Endothelial cell of umbilical vein (primary cell): Measurements from ENCODE around the gene MYCBP2. TPM values are rescaled to one million over a fixed set of nuclear protein-coding genes. Genes with fewer than 3 reads are reported as not detected.

Experiments
- polyA plus RNA-seq, 4 experiments: library from polyadenylated mRNA; depleted of rRNA in 3 of 4; stranded (reverse) in 3 of 4; unstranded in 1 of 4; fragments of >200 nt; gene quantifications; 2 replicates each; pipeline versions ENCODE4 v1.2.1 to v1.2.3, GENCODE V29; 2011 to 2012; ENCODE audit warnings: missing spikeins in 1 of 4
- total RNA-seq: library from RNA; stranded (reverse); gene quantifications from 2 replicates; pipeline ENCODE4 v1.2.3, GENCODE V29; 2021

The MYCBP2 gene
- total and polyA plus RNA-seq, 2 donors (not counting 3 experiments of a cell fraction or from before 2014, with no cell fraction given) = 30.5 to 89.8 TPM

Other genes with a start within 250 kb of the MYCBP2 start
- gene SCEL, start 208.6 kb upstream of the MYCBP2 start, total RNA-seq = not detected in 2 replicates
- not detected in 2 replicates for gene SCEL, start 208.6 kb upstream of the MYCBP2 start, polyA plus RNA-seq